HG03439 (cell line): ENCODE results near the gene MTRF1L.
"Not testable (repeated sequence)": the region's sequence is repeated elsewhere in the genome, so short reads cannot be mapped to it uniquely, and the experiment has no call there.

ENCODE experiments used
- ATAC-seq: cut with Tn5 transposase; IDR thresholded peaks from one replicate; pipeline ENCODE4 v1.9.1; 2021; ENCODE audit warnings: mild to moderate bottlenecking, moderate library complexity; ENCODE audit not compliant: unreplicated experiment

MTRF1L gene

DNA sequence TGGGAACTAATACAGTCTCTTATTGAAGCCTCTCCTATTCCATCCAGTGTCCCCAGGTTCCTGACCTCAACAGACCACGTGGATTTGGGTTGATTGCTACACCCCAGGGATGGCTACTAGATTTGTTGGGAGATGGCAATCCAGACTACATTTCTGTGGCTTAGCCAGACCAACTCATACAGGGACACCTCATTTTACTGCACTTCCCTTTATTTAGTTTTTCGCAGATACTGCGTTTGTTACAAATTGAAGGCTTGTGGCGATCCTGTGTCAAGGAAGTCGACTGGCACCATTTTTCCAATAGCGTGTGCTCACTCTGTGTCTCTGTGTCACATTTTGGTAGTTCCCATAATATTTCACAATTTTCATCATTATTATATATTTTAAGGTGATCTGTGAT, 10.3 kb upstream of the MTRF1L start:
- no peak for ATAC-seq

DNA sequence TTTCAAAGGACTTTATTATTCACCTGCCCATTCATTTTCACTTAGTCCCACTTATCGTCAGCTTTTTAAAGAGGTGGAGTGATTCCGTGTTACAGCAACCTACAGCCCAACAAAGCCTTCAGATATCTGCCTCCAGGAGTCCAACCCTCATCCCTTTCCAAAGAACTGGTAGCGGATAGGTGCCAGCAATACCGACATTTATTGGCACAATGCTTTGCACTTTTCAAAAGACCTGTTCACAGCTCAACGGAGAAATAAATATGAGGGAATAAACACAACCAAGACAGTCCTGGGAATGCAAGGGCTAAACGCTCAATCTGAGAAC, 819 bp upstream of the MTRF1L start:
- ATAC-seq: peak; percentile 6

GRCh38 chr6:153001767-153002612, 519 bp downstream of the MTRF1L start:
- peak; percentile 25 for ATAC-seq

DNA sequence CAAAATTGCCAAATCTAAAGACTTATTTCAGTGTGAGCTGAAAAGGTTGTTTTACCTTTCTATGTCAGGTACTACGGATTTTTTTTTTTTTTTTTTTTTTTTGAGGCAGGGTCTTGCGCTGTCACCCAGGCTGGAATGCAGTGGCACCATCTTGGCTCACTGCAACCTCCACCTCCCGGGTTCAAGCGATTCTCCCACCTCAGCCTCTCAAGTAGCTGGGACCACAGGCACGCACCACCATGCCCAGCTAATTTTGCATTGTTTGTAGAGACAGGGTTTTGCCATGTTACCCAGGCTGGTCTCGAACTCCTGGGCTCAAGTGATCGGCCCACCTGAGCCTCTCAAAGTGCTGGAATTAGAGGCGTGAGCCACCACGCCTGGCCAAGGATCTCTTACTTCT, 1.7 kb downstream of the MTRF1L start:
- not testable (repeated sequence) for ATAC-seq

GRCh38 chr6:153000243-153000642, 2.3 kb downstream of the MTRF1L start:
- no peak for ATAC-seq

DNA sequence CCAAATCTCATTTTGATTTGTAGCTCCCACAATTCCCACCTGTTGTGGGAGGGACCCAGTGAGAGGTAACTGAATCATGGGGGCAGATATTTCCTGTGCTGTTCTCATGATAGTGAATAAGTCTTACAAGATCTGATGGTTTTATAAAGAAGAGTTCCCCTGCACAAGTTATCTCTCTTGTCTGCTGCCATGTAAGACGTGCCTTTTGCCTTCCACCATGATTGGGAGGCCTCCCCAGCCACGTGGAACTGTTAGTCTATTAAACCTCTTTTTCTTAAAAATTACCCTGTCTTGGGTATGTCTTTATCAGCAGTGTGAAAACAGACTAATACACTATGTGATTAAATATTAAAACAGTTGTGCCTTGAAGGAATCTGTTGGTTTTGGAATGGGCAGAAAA, 3.0 kb downstream of the MTRF1L start:
- ATAC-seq: not testable (repeated sequence)

DNA sequence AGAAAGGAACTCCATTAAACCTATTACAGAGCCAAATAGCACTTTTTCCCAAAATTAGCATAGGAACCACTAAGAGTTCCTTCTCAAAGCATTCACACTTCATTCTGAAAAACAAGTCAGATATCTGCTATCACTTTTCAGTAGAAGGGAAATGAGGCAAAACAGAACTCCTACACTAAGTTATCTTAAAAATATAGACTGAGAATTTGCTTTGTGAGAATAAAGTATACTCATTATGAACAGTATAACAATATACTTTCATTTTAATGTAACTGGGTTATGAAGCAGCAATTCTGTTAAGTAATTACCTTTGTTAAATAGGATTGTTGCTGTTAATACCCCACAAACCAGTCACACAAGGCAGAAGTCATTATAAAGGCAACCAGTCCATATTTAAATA, 8.7 kb downstream of the MTRF1L start:
- no peak for ATAC-seq

GRCh38 chr6:152993431-152993830, 9.1 kb downstream of the MTRF1L start:
- no peak for ATAC-seq

DNA sequence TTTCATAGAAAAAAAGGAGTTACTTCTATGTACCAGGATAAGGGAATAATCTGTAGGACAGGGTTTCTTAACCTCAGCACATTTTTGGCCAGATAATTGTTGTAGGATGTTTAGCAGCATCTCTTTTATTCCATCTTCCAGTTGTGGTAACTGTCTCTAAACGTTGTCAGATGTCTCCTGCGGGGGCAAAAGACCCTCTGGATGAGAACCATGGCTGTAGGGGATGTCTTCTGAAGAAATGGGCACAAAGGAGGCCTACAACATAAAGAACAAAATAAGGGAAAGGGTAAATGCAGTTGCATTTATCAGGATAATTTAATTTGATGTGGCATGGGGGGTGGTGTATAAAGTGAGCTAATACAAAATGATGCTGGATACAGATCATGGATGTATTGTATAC, 15.5 kb downstream of the MTRF1L start:
- ATAC-seq: no peak

GRCh38 chr6:152985300-152985699, 17.2 kb downstream of the MTRF1L start:
- not testable (repeated sequence) for ATAC-seq

GRCh38 chr6:152984513-152984872, 18.0 kb downstream of the MTRF1L start:
- ATAC-seq: peak; percentile 24

DNA sequence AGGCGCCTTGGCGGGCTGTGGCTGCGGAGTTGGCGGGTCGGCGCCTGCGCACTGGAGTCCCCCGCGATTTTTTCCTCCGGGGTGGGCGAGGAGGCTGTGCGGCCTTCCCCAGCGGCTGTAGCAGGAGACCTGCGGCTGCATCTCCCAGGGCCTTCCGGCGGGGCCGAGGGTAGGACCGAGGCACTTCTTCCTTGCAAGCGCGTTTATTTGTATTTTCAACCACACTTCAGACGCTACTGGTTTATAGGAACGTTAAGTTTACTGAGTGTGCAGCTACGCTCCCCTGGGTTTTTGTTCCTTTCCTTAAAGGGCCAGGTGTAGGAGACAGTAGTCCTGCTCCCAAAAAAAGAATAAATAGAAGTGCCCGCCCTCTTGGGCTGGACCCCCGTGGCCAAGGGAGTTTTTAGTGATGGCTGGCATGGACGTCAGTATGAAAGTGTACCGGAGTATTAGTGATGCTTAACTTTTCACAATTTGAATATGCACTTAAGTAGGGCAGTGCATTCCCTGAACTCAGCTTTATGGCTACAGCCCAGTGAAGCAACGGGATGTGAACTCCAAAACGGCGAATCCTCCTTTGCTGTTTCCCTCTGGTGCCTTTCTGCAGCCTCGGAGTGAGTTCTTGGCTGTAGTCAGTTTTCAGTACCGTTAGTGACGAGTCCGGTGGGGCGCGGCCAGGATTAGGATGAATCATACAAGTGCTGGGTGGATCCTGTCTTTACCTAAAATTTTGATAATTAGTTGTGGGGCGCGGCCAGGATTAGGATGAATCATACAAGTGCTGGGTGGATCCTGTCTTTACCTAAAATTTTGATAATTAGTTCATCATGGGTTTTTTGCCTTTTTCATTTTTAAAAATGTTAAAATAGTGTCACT, 18.6 kb downstream of the MTRF1L start:
- ATAC-seq: peak; percentile 22

DNA sequence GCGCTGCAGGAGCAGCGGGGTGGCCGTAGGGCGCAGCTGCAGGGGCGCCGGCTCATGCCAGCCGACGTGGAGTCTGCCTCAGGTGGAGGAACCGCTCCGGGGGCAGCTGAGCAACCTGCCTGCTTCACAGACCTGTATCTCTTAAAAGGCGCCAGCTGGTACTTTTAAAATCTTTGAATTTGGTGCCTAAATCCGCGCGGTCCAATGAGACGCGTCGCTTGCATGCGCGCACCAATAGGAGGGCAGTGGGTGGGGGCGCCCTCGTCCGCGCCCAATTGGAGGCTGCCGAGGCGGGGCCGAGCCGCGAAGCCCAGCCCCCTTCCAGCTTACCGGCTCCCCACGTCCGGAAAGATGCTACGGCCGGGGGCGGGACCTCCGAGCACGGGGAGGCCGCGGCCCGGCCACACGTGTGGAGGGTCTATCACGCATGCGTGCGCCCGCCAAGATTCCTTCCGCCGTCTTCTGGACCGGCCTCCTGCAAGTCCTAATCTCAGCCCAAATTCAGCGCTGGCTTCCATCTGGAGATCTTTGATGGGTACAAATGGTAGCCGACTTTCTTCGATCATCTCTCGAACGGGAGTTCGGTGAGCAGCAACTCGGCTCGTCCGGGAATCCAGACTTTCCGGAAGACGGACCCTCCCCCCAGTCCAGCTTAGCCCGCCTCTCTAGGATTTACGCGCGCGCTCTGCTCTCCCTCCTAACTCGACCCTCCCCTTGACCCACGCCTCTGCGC, 19.4 kb downstream of the MTRF1L start, which contains the start of gene FBXO5:
TSS of gene FBXO5 (minus strand) at position 138 of the 733 bp plus-strand sequence. CDS start at position 56, 82 bp downstream.
- peak; percentile 84 for ATAC-seq

DNA sequence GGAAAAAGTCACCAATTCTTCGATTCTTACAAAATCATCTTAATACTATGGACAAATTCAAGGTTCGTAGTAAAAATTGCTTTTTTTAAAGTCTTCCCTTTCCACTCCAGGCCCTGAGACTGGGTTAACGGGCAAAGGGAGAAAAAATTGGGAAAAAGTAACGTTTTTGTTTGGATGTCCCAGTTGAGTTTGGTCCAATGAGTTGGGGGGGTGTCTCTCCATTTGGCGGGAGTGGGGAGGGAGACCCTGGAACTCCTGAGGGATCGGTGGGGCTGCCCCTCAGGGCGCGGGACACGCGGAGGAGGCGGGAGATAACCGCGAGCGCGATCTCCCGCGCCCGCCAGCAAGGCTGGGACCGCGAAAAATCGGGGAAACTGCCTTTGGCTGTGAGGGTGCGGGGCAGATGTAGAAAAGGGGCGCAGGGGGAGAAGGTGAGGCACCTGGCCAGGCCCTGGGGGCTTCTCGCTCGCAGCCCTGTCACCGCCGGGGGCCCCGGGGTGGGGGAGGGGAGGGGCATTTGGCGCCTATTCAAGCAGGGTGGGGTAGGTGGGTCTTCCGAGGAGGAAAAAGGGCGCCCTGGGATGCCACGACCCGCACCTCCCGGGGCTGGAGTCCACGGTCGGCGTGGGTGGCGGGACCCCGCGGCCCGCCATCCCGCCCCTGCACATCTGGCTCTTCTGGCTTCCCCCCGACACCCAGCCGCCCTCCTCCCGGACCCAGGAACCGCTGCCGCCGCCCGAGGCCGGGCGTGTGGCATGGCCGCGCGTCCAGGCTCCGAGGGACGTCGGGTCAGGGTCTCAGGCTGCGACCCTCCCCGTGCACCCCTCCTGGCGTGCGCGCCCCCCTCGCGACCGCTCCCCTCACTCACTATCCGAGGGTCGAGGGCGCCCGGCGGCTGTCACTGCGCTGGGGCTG, 20.3 kb downstream of the MTRF1L start:
- peak; percentile 2 for ATAC-seq

GRCh38 chr6:152981219-152981618, 21.3 kb downstream of the MTRF1L start:
- no peak for ATAC-seq

- no peak for ATAC-seq
Measured at GRCh38 chr6:152980656-152981055, 21.9 kb downstream of the MTRF1L start.

DNA sequence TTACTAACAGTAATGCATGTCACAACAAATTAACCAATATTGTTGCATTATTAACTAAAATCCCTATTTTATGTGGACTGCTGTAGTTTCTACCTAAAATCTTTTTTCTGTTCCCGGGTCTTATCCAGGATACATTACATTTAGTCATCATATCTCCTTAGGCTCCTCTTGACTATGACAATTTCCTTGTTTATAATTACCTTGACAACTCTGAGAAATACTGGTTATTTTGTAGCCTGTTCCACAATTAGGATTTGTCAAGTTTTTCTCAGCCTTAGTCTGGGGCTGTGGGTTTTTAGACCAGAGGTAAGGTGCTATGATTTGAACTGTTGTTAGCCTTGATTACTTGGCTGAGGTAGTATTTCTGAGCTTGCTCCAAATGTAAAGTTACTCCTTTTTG, 23.4 kb downstream of the MTRF1L start:
- ATAC-seq: no peak

DNA sequence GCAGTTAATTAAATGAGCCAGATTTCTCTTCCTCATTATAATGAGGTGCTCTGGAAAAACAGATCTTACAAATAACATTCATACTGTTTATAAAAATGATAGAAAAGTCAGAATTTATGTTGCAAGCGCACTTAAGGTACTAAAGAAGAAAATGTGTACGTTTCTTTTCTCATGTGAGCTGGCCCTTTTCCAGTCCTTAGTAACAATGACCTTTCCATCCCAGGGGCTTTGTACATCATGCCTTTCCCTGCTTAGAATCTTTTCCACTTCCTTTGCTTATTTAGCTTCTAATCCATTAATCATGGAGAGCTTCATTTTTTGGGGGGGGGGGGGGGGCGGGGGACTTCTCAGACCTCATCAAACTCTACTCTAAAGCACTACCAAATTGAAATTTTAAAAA, 24.5 kb downstream of the MTRF1L start:
- no peak for ATAC-seq

DNA sequence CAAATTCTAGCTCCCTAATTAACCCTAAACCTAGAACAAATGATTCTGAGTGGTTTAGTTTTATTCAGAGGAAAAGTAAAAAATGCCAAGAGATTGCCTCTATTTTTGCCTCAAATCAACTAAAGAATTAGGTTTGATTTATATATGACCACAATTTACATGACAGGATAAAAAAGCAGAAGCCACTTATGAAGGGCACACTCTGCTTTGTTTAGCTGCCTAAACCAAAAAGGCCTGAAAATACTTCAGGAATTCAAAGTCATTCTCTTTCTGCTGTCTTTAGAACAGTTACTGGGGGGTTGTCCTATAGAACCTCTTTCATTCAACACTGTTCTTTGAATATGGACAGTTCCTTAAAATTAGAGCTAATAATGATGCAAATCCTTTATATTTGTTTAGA, 25.0 kb downstream of the MTRF1L start:
- no peak for ATAC-seq

DNA sequence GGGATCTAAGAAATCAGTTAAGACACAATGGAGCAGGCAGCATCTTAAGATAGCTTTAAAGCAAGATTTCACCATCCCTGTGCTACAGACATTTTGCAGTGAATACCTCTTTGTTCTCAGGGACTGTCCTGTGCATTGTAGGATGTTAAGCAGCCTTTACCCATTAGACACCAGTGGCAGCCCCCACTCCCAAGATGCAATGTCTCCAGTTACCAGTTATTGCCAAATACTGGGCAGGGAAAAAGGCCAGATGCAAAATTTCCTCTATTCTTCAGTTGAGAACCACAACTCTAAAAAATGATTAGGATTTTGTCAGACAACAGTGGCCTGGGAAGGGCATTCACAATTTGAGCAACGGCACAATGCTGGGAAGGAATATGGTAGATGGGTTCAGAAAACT, 25.8 kb downstream of the MTRF1L start:
- ATAC-seq: no peak
